GM18873 (cell line): ENCODE results near the gene AEBP2.
A peak's percentile ranks its signal among the peaks of the same experiment; 100 is the strongest.
"Not testable (repeated sequence)": the region's sequence is repeated elsewhere in the genome, so short reads cannot be mapped to it uniquely, and the experiment has no call there.

Experiments used
- ATAC-seq: cut with Tn5 transposase; IDR thresholded peaks from one replicate; pipeline ENCODE4 v1.9.1; 2021; ENCODE audit warnings: mild to moderate bottlenecking, moderate library complexity, moderate number of reproducible peaks; ENCODE audit not compliant: unreplicated experiment, low FRiP score

Gene AEBP2

DNA sequence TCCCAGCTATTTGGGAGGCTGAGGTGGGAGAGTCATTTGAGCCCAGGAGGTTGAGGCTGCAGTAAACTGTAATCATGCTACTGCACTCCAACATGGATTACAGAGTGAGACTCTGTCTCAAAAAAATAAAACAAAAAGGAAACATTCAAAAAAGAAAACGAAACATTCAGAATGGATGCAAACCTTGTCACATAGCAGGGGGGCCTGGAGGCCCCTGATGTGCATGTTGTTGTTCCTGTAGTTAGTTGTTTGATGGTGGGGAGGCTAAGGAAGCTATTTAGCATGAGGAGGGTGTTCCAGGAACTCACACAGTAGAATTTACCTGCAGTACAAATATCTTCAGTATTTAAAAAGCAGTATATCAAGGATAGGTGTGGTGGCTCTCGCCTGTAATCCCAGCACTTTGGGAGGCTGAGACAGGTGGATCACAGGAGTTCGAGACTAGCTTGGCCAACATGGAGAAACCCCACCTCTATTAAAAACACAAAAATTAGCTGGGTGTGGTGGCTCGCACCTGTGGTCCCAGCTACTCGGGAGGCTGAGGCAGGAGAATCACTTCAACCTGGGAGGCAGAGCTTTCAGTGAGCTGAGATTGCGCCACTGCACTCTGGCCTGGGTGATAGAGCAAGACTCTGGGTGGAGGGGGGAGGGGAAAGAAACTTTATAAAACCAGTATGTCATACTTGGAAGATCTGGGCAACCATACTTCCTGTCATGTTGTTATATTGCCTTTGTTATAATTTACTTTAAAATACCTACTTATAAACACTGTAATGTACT is 17.6 kb upstream of the AEBP2 start:
- ATAC-seq: no peak

DNA sequence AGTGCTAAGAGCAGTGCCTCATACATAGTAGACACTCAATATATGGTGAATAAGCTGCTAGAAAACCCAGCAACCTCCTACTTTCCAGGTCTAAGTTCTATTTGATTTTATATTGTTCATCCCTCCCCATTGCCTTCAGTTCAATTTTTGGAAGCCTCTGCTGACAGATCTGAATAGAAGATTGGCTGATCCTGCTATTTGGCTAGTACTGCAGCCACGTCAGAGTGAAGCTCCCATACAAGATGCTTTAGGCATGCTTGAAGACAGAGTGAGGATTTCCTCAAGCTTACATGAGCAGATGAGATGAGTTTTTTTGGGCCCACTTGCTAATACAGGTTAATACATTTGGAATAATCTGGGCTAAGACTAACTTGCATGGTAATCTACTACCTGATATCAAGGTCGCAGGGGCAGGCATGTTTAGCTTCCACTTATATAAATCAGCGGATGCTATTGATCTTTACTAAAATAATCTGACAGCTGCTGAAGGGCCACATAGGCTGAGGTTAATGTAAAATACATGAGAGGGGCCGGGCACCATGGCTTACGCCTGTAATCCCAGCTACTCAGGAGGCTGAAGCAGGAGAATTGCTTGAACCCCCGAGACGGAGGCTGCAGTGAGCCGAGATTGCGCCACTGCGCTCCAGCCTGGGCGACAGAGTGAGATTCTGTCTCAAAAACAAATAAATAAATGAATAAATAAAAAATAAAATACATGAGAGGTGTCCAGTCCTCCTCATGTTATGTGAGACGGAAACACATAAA is 15.9 kb upstream of the AEBP2 start:
- ATAC-seq: no peak

GRCh38 chr12:19428246-19428645 is 11.0 kb upstream of the AEBP2 start:
- no peak for ATAC-seq

DNA sequence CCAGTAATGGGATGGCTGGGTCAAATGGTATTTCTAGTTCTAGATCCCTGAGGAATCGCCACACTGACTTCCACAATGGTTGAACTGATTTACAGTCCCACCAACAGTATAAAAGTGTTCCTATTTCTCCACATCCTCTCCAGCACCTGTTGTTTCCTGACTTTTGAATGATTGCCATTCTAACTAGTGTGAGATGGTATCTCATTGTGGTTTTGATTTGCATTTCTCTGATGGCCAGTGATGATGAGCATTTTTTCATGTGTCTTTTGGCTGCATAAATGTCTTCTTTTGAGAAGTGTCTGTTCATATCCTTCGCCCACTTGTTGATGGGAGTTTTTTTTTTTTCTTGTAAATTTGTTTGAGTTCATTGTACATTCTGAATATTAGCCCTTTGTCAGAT is 9.8 kb upstream of the AEBP2 start:
- ATAC-seq: not testable (repeated sequence)

DNA sequence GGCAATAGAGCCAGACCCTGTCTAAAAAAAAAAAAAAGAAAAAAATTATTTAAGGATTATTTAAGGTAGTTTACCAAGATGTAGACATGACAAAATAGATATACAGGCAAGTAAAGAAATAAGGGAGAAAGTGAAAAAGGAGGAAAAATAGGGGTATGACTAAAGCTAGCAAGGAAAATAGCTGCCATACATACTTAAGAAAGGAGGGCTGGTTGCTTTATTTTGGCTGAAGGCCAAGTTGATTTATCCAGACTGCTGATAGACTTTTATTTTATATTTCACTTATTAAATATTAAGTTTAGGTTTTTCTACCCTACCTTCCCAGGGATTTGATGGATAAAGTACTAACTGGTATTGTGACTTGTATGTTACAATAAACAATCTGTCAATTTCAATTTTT is 8.3 kb upstream of the AEBP2 start:
- no peak for ATAC-seq

DNA sequence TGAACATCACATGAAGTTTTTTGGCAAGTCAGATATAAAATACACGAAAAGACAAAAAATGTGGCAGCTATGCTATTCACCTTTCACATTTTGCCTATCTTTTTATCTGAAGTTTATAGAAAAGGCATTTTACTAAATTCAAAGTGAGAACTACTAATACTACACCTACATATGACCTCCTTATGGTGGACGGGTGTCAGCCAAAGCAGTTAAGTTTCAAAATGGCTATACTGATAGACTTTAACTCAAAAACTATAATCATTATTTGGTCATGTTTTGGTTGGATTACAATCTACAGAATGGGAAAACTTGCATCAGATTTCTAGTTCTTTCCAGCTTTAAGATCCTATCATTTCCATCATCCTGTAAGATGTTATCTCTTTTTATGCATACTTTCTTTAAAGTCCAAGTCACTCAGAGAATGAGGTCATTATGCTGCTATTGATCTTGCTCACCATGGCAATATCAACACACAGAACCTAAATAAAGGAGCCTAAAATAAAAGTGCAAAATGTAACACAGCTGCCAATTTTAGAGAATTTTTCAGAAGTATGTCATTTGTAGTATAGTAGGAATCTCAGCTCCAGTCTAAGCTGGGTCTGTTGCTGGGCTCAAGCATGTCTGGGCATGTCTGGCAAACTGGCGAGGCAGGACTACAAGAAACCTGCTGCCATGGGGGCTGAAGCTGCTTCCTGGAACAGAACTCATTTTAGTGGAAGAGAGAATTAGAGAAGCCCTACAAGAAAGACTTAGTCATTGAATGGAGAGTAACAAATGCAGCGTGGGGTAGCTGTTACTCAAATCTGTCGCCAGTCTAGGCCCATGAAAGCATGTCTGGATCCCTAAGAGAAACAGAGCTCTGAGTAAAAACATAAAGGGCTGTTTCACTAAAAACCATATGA is 7.6 kb upstream of the AEBP2 start:
- ATAC-seq: no peak

DNA sequence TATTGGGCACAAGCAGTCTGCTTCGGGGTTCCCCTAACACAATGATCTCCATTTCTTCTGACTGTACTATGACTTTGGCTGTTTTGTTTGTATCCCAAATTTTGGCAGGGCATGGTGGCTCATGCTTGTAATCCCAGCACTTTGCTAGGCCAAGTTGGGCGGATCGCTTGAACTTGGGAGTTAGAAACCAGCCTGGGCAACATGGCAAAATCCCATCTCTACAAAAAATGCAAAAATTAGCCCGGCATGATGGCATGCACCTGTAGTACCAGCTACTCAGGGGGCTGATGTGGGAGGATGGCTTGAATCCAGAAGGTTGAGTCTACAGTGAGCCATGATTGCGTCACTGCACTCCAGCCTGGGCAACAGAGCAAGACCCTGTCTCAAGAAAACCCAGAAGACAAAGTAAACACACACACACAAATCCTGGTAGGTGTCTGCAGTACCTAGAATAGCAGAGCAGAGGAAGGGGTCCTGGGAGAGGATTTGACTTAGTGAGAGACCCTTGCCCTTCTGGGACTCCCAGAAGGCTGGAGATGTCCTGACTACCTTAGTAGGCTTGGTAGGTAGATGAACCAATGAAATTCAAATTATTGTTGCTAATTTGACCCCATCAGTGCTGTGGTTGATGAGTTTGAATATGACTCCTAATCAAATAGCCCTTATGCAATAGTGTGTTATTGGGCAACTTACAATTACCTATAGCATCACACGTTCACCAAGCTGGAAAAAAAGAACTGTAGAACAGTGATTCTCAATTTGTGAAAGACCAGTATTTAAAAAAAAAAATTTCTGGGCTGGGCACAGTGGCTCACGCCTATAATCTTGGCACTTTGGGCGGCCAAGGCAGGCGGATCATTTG is 6.8 kb upstream of the AEBP2 start:
- ATAC-seq: no peak

DNA sequence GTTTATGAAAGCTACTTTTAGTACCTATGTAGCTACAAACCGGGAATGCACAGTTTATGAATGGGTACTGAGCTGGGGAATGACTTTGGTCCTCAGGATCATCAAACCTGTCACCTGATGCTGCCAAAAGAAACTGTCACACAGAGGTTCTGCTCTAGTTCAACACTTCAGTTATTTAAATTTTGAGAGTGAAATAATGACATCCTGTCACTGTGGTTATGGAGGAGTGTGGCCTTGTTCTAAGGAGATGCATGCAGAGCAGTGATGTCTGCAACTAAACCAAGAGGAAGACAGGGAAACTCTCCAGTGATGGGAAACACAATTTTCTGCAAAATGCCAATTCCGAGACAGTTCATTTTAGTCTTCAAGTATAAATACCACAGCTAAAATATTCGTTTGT is 4.8 kb upstream of the AEBP2 start:
- no peak for ATAC-seq

DNA sequence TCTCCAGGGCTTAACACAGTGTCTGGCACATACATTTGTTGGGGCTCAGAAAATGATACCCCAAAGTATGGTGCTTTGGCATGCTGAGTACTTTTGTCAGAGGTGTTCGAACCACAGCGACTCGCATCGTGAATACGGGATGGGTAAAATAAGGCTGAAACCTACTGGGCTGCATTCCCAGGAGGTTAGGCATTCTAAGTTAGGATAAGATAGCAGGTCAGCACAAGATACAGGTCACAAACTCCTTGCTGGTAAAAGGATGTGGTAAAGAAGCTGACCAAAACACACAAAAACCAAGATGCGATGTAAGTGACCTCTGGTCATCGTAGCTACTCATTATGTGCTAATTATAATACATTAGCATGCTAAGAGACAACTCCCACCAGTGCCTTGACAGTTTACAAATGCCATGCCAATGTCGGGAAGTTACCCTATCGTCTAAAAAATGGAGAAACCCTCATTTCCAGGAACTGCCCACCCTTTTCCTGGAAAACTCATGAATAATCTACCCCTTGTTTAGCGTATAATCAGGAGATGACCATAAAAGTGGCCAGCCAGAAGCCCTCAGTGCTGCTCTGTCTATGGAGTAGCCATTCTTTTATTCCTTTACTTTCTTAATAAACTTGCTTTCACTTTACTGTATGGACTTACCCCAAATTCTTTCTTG is 3.3 kb upstream of the AEBP2 start:
- no peak for ATAC-seq

DNA sequence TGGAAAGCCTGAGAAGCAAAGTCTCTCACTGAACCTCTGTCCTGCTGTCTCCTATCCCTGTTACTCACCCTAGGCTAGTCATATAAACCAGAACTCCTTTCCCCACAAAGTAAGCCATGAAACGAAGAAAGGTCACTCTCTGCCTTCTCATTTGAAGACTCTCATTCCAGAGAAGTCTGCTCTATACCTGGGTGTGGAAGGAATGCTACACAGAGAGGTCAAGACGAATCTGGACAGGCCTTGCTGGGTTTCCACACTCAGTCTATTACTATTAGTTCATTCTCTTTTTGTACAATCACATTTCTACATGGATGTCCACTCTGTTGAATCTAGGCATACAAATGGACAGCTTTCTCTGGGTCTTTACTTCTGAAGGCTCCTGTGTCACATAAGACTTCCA is 2.4 kb upstream of the AEBP2 start:
- no peak for ATAC-seq

DNA sequence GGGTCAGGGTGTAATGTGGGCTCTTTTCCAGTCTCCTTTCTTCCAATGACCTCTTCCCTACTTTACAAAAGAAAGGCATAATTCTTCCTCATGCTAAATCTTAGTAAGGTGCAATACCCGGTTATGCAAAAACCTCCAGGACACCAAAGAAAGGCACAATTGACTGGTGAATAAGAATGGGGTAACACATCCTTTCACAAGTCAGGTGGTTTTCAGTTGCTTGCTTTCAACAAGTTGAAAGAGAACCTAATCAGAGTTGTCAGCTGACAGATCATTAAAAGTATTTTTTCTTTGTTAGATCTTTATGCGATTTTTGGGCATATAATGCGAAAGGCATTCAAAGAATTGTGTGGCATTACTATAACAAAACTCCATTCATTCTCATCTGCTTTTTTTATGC is 1.3 kb upstream of the AEBP2 start:
- ATAC-seq: no peak

DNA sequence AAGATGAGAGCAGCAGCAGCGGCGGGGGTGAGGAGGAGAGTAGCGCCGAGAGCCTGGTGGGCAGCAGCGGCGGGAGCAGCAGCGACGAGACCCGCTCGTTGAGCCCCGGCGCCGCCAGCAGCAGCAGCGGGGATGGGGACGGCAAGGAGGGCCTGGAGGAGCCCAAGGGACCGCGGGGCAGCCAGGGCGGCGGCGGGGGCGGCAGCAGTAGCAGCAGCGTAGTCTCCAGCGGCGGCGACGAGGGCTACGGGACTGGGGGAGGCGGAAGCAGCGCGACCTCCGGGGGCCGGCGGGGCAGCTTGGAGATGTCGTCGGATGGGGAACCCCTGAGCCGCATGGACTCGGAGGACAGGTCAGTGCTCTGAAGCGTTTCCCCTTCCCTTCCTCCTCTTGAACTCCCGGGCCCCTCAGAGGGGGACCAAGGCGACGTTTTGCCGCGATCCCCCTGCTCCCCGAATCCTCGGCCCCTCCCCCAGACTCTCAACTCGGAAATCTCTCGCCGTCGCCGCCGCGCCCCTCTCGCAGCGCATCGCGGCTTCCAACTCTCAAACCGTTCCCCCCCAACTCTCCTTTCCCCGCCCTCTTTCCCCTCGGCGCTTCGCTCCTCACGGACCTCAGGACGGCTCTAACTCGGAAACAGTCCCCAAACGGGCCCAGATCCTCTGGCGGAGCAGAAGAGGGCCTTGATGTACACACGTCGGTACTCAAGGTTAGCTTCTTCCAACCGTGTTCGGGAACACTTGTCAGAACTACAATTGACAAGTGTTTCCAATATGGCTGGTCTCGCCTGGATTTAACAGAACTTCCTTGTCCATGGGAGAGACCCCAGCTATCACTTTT is 947 bp downstream of the AEBP2 start:
- ATAC-seq: peak; percentile 21

DNA sequence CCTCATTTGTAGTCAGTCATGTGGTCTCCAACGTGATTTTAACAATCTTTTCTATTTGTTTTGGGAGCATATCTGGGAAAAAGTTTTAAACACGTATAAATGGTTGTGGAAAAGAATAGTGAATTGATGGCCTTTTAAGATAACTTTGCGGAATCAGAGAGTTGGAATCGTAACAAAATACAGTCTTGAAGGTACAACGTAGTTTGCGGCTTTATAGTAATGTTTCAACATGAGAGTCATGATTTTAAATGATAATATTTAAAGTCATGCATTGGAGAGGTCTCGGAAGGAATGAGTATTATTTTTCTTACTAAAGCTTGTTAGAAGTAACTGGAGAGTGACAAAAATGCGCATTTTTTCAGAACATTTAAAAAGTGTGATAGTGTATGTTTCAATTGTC is 1.6 kb downstream of the AEBP2 start:
- ATAC-seq: no peak

DNA sequence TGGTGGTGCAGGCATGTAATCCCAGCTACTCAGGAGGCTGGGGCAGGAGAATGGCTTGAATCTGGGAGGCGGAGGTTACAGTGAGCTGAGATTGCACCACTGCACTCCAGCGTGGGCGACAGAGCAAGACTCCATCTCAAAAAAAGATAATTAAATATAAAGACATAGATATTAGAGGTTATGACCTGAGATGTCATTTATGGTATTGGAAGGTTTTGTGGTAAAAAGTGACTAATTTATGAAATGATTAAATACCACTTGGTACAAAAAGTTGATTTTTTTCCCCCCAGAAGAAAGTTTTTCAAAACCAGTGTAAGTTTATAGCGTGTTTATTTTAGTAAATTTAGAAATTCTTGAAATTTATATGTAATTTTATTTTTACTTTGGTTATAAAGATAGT is 4.3 kb downstream of the AEBP2 start:
- ATAC-seq: no peak

DNA sequence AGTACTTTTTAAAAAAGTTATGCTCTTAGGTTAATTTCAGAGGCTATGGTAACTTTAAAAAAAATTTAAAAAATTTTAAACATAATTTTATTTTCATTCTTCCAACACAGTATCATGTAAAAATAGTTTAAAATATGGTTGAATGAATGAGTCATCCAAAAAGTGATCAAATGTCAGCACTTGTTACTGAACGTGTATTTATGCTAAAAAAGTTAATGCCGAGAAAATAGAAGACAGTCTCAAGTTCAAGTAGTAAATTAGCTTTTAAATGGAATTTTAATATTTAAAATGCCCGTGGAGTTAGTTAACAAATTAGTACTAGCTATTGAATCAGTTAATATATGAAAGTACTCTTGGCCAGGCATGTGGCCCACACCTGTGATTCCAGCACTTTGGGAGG is 4.8 kb downstream of the AEBP2 start:
- ATAC-seq: no peak

GRCh38 chr12:19447386-19447785 is 8.1 kb downstream of the AEBP2 start:
- no peak for ATAC-seq

DNA sequence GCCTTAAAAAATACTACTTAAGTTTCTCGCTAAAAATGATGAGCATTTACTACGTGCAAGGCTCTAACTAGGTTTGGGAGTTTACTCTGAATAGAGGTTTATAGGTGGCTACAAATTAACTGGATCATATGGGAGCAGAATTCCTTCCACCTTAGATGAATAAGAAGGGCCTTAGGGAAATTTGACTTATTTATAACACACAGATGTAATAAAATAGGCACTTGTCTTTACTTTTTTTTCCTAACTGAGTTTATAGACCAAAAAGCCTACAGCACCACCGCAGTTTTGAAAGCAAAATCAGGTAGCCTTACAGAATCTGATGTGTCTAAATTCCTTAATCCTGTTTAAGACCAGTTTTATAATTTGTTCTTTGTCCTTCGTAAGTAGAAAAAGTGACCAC is 10.5 kb downstream of the AEBP2 start:
- ATAC-seq: no peak

DNA sequence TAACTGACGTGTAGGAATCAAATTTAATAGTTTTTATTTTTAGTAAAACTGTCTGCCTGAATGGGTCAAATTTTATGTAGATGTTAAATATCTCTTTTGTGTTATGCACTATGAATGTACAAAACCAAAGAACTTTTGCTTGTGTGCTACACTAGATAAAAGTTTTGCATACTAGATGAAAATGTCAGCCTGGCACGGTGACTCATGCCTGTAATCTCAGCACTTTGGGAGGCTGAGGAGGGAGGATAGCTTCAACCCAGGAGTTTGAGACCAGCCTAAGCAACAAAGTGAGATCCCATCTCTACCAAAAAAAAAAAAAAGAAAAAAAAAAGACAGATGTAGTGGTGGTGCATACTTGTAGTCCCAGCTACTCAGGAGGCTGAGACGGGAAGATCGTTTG is 11.1 kb downstream of the AEBP2 start:
- ATAC-seq: no peak

GRCh38 chr12:19451196-19451595 is 11.9 kb downstream of the AEBP2 start:
- no peak for ATAC-seq
